Measurements from ENCODE around the gene EPB41L2. TPM values are rescaled to one million over a fixed set of nuclear protein-coding genes. Genes with fewer than 3 reads are reported as not detected.

Gene EPB41L2
- total RNA-seq, 1 donor from 2014 or later = 3.2 TPM

DNA sequence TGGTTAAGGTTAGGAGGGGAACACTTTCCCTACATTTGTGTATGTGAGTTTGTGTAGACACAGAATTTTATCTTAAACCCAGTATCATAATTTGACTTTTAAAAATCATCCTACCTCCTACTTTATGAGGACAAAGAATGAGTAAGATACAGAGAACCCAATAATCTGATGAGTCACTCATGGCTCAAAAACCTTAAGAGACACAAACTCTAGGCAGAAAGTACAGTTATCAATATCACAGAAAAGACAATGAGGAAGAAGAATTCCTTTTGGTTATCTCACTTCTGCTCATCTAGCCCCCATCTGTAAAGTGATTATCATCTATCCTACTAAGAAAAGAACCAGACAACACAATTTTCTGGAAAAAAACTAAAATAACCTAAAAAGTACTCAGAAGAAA lies 87.7 kb downstream of the EPB41L2 start:
- no peak for TF ChIP-seq CTCF (IDR thresholded peaks at IDR 0.05; ENCODE audit: insufficient read depth, low read length, severe bottlenecking)
- Histone ChIP-seq H3K4me3 (ENCODE audit: low read depth, low read length) (no peak overlapping the region), H3K36me3 (ENCODE audit: control insufficient read depth, insufficient read depth, low read length) (no peaks in the 10 kb centered on the region), H3K27me3 (ENCODE audit: control insufficient read depth, insufficient read depth, low read length) (no peaks in the 10 kb centered on the region)
- FAIRE-seq (no peak), DNase-seq (ENCODE audit: low read depth) (peak; percentile 58)

GRCh38 chr6:130973521-130974277 lies 89.3 kb downstream of the EPB41L2 start:
- H3K27me3 ChIP-seq (ENCODE audit: control insufficient read depth, insufficient read depth, low read length) = no peaks in the 10 kb centered on the region
- FAIRE-seq (no peak), DNase-seq (ENCODE audit: low read depth) (no peak)

DNA sequence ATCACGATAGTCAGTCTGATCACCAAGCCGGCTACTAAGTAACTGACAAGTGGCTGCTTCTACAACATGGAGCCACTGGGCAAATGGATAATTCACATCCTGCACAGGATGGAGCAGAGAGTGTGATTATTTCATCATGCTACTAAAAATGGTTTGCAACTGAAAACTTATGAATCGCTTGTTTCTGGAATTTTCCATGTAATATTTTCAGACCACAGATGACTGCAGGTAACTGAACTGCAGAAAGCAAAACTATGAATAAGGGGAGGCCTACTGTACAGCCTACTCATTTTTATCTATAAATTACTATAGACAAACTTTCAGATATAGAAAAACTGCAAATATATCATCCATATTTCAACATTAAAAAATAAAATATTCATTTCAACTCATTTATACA lies 91.5 kb downstream of the EPB41L2 start:
- no peak overlapping the region for H3K4me3 ChIP-seq (ENCODE audit: low read depth, low read length)
- no peak for FAIRE-seq
- no peak for TF ChIP-seq CTCF (IDR thresholded peaks at IDR 0.05; ENCODE audit: insufficient read depth, low read length, severe bottlenecking)
- no peaks in the 10 kb centered on the region for H3K36me3 ChIP-seq (ENCODE audit: control insufficient read depth, insufficient read depth, low read length)
- no peak for DNase-seq (ENCODE audit: low read depth)
- H3K27me3 ChIP-seq (ENCODE audit: control insufficient read depth, insufficient read depth, low read length) = no peaks in the 10 kb centered on the region

More at GRCh38 chr6:130973521-130974277, 89.3 kb downstream of the EPB41L2 start:
- no peak for TF ChIP-seq CTCF (IDR thresholded peaks at IDR 0.05; ENCODE audit: insufficient read depth, low read length, severe bottlenecking)
- Histone ChIP-seq H3K4me3 (ENCODE audit: low read depth, low read length) (no peak overlapping the region), H3K36me3 (ENCODE audit: control insufficient read depth, insufficient read depth, low read length) (no peaks in the 10 kb centered on the region)

GRCh38 chr6:130970839-130971410 lies 92.1 kb downstream of the EPB41L2 start:
- H3K27me3 ChIP-seq (ENCODE audit: control insufficient read depth, insufficient read depth, low read length) = no peaks in the 10 kb centered on the region
- H3K36me3 ChIP-seq (ENCODE audit: control insufficient read depth, insufficient read depth, low read length) = no peaks in the 10 kb centered on the region
- DNase-seq (ENCODE audit: low read depth) (no peak), FAIRE-seq (no peak)
- H3K4me3 ChIP-seq (ENCODE audit: low read depth, low read length) = no peak overlapping the region
- TF ChIP-seq CTCF (IDR thresholded peaks at IDR 0.05; ENCODE audit: insufficient read depth, low read length, severe bottlenecking) = no peak

DNA sequence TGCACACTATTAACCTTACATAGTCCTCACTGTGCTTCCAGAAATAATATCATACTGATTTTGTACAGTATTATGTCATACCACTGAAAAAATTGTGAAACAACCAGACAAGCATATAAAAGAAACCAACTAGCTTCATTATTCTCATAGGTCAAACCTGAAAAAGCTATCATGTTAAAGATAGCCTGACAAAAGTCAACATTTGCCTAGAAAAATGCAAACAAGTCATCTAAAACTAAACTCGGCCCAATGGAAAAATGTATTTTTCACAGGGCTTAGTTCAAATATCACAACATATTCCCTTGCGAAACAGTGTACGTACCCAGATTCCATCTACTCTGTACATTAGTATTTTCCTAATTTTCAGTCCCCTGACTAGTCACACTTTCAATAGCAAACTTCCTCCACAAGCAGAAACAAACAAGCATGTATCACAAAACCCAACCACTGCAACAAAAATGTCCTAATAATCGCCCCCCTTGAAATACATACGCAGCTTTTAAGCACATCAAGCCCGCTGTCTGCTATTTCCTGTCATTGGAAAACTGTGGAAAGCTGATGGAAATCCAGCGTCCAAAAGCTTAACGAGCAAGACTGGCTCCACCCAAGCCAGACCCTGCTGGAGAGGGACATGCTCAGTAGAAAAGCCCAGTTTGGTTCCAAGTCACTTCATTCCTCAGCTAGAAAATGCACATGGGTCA lies 93.1 kb downstream of the EPB41L2 start:
- no peak overlapping the region for H3K4me3 ChIP-seq (ENCODE audit: low read depth, low read length)
- FAIRE-seq = no peak

More for the DNA sequence above, 93.1 kb downstream of the EPB41L2 start:
- peak; percentile 8 for DNase-seq (ENCODE audit: low read depth)
- H3K36me3 ChIP-seq (ENCODE audit: control insufficient read depth, insufficient read depth, low read length) = no peaks in the 10 kb centered on the region
- H3K27me3 ChIP-seq (ENCODE audit: control insufficient read depth, insufficient read depth, low read length) = no peaks in the 10 kb centered on the region
- TF ChIP-seq CTCF (IDR thresholded peaks at IDR 0.05; ENCODE audit: insufficient read depth, low read length, severe bottlenecking) = no peak

Data from bronchial epithelial cell (primary cell).